Testis (tissue), 2 donors: ENCODE data around the gene MEIOB.

Source experiments
- CTCF ChIP-seq, 3 experiments: fragments of 450-650 bp in 2 of 3; fragments of 200-600 bp in 1 of 3; sonication (generic) in 1 of 3; IDR thresholded peaks; one replicate each; pipeline ENCODE4 v1.5.1; 2016 to 2019; ENCODE audit warnings: antibody characterized with exemption in 3 of 3, mild to moderate bottlenecking in 2 of 3, moderate library complexity in 1 of 3
- POLR2A ChIP-seq: fragments of 450-650 bp; IDR thresholded peaks from one replicate; pipeline ENCODE4 v1.6.1; 2017; ENCODE audit warnings: antibody characterized with exemption, mild to moderate bottlenecking, moderate library complexity

- TF ChIP-seq CTCF (IDR thresholded peaks at IDR 0.05) (no peak), POLR2A (no peak)
These were observed 52.4 kb downstream of the MEIOB start for GRCh38 chr16:1819611-1820010.
